Loucy (cell line): ENCODE results near the gene NRG2.
A peak's percentile ranks its signal among the peaks of the same experiment; 100 is the strongest.

Source experiments
- H2AFZ ChIP-seq: fragments of 200-600 bp; sonication (generic); 2 replicates; pipeline ENCODE4 v1.6.0; 2016; ENCODE audit warnings: antibody characterized with exemption, mild to moderate bottlenecking, low read length, moderate library complexity
- H3F3A ChIP-seq: fragments of 200-600 bp; 2 replicates; pipeline ENCODE4 v1.6.0; 2016; ENCODE audit warnings: antibody characterized with exemption, low read depth, mild to moderate bottlenecking
- H3K27me3 ChIP-seq: fragments of 200-600 bp; sonication (generic); 2 replicates; pipeline ENCODE4 v1.6.1; 2014; ENCODE audit warnings: low read length, mild to moderate bottlenecking; ENCODE audit not compliant: insufficient read depth, poor library complexity, severe bottlenecking
- H3K36me3 ChIP-seq: fragments of 200-600 bp; sonication (generic); 2 replicates; pipeline ENCODE4 v1.6.1; 2016; ENCODE audit warnings: low read length; ENCODE audit not compliant: insufficient read depth
- H3K4me1 ChIP-seq: fragments of 200-600 bp; sonication (generic); 2 replicates; pipeline ENCODE4 v1.5.1; 2014; ENCODE audit warnings: low read length, mild to moderate bottlenecking; ENCODE audit not compliant: insufficient read depth, poor library complexity, severe bottlenecking
- H3K4me2 ChIP-seq: fragments of 200-600 bp; sonication (generic); 2 replicates; pipeline ENCODE4 v1.6.0; 2014; ENCODE audit warnings: antibody characterized with exemption, low read length, low read depth, mild to moderate bottlenecking; ENCODE audit not compliant: poor library complexity, severe bottlenecking
- H3K4me3 ChIP-seq: fragments of 200-600 bp; sonication (generic); 2 replicates; pipeline ENCODE4 v1.5.1; 2014; ENCODE audit warnings: low read length, mild to moderate bottlenecking, mixed read lengths; ENCODE audit not compliant: poor library complexity, severe bottlenecking
- H3K79me2 ChIP-seq: fragments of 200-600 bp; sonication (generic); 2 replicates; pipeline ENCODE4 v1.6.1; 2014; ENCODE audit warnings: low read length; ENCODE audit not compliant: insufficient read depth
- H3K9ac ChIP-seq: fragments of 200-600 bp; sonication (generic); 2 replicates; pipeline ENCODE4 v1.6.0; 2014; ENCODE audit warnings: mild to moderate bottlenecking, low read depth, low read length, moderate library complexity; ENCODE audit not compliant: poor library complexity, severe bottlenecking
- H3K9me2 ChIP-seq: fragments of 200-600 bp; sonication (generic); replicated peaks from 2 replicates; pipeline ENCODE4 v1.6.1; 2016; ENCODE audit warnings: low read depth, low read length, mixed read lengths
- H3K9me3 ChIP-seq: fragments of 200-600 bp; sonication (generic); 2 replicates; pipeline ENCODE4 v1.6.1; 2014; ENCODE audit warnings: mild to moderate bottlenecking, antibody characterized with exemption, low read length, low read depth; ENCODE audit not compliant: insufficient read depth
- H4K20me1 ChIP-seq: fragments of 200-600 bp; sonication (generic); 2 replicates; pipeline ENCODE4 v1.6.0; 2014; ENCODE audit warnings: antibody characterized with exemption, low read length, mild to moderate bottlenecking; ENCODE audit not compliant: insufficient read depth, poor library complexity, severe bottlenecking
- CTCF ChIP-seq: fragments of 200-600 bp; sonication (generic); conservative IDR thresholded peaks from 2 replicates; pipeline ENCODE4 v1.5.1; 2014; ENCODE audit warnings: mild to moderate bottlenecking, antibody characterized with exemption, low read length
- EZH2phosphoT487 ChIP-seq: fragments of 200-600 bp; IDR thresholded peaks from 2 replicates; pipeline ENCODE4 v1.6.1; 2018; ENCODE audit warnings: antibody characterized with exemption, mild to moderate bottlenecking, moderate library complexity, borderline replicate concordance

The NRG2 gene

GRCh38 chr5:140038373-140038957 lies 4.6 kb downstream of the NRG2 start:
- Histone ChIP-seq H3K4me2 (peak overlapping the region; percentile 6), H3K4me1 (no peaks in the 10 kb centered on the region), H3K9me2 (no peaks in the 10 kb centered on the region), H3K79me2 (no peaks in the 10 kb centered on the region), H3K9ac (no peak overlapping the region), H3K27me3 (peaks cover 11% of the 10 kb centered on the region), H3K9me3 (no peaks in the 10 kb centered on the region), H4K20me1 (no peaks in the 10 kb centered on the region), H2AFZ (no peak overlapping the region), H3K4me3 (no peak overlapping the region), H3F3A (no peaks in the 10 kb centered on the region), H3K36me3 (no peaks in the 10 kb centered on the region)
- no peak for TF ChIP-seq EZH2phosphoT487
- TF ChIP-seq CTCF = no peak

- no peak overlapping the region for H2AFZ ChIP-seq
- H3K4me3 ChIP-seq = no peak overlapping the region
- no peak overlapping the region for H3K4me2 ChIP-seq
- H3K4me1 ChIP-seq = no peaks in the 10 kb centered on the region
- H3F3A ChIP-seq = no peaks in the 10 kb centered on the region
- peaks cover 5% of the 10 kb centered on the region for H3K27me3 ChIP-seq
- no peaks in the 10 kb centered on the region for H3K9me3 ChIP-seq
- H4K20me1 ChIP-seq = no peaks in the 10 kb centered on the region
- no peaks in the 10 kb centered on the region for H3K9me2 ChIP-seq
- H3K36me3 ChIP-seq = no peaks in the 10 kb centered on the region
- no peaks in the 10 kb centered on the region for H3K79me2 ChIP-seq
- TF ChIP-seq CTCF (no peak), EZH2phosphoT487 (no peak)
- H3K9ac ChIP-seq = no peak overlapping the region
Measured at GRCh38 chr5:140037012-140037411, 6.1 kb downstream of the NRG2 start.

GRCh38 chr5:140035881-140036280 lies 7.2 kb downstream of the NRG2 start:
- no peaks in the 10 kb centered on the region for H3K9me2 ChIP-seq
- TF ChIP-seq CTCF (no peak), EZH2phosphoT487 (no peak)
- no peaks in the 10 kb centered on the region for H4K20me1 ChIP-seq
- no peak overlapping the region for H3K9ac ChIP-seq
- H3F3A ChIP-seq = no peaks in the 10 kb centered on the region
- H3K36me3 ChIP-seq = no peaks in the 10 kb centered on the region
- no peaks in the 10 kb centered on the region for H3K79me2 ChIP-seq
- H3K9me3 ChIP-seq = no peaks in the 10 kb centered on the region
- no peak overlapping the region for H3K4me2 ChIP-seq
- no peaks in the 10 kb centered on the region for H3K4me1 ChIP-seq
- no peaks in the 10 kb centered on the region for H3K27me3 ChIP-seq
- no peak overlapping the region for H3K4me3 ChIP-seq
- no peak overlapping the region for H2AFZ ChIP-seq
